Activated naive CD4-positive, alpha-beta T cell treated with Interleukin-2 at 50 U/mL for 16 hours (primary cell): Measurements from ENCODE around the gene CCIN.
A peak's percentile ranks its signal among the peaks of the same experiment; 100 is the strongest.
"Not testable (repeated sequence)": the region's sequence is repeated elsewhere in the genome, so short reads cannot be mapped to it uniquely, and the experiment has no call there.

Source experiments
- DNase-seq: peaks from one replicate; pipeline ENCODE4 v3.0.0-alpha.2; 2020

The CCIN gene

GRCh38 chr9:36169166-36169565, at the start of gene CCIN:
Gene CCIN, plus strand, starts transcription at chr9:36169388. Its CDS starts 115 bp downstream, at chr9:36169503.
- no peak for DNase-seq

GRCh38 chr9:36119476-36119875, 49.7 kb upstream of the CCIN start:
- no peak for DNase-seq

GRCh38 chr9:36120705-36121104, 48.5 kb upstream of the CCIN start:
- DNase-seq: no peak

GRCh38 chr9:36121971-36122370, 47.2 kb upstream of the CCIN start:
- DNase-seq: no peak

GRCh38 chr9:36123515-36123914, 45.7 kb upstream of the CCIN start:
- DNase-seq: no peak

- no peak for DNase-seq
These were observed 43.9 kb upstream of the CCIN start for GRCh38 chr9:36125062-36125855.

- DNase-seq: no peak
These were observed 43.0 kb upstream of the CCIN start for GRCh38 chr9:36126016-36126730.

GRCh38 chr9:36127652-36128244, 41.4 kb upstream of the CCIN start:
- DNase-seq: no peak

GRCh38 chr9:36128349-36128748, 40.8 kb upstream of the CCIN start:
- no peak for DNase-seq

- no peak for DNase-seq
These were observed 40.0 kb upstream of the CCIN start for GRCh38 chr9:36129139-36129538.

- not testable (repeated sequence) for DNase-seq
These were observed 37.5 kb upstream of the CCIN start for GRCh38 chr9:36131666-36132065.

GRCh38 chr9:36132086-36132485, 37.1 kb upstream of the CCIN start:
- DNase-seq: no peak

GRCh38 chr9:36134761-36135505, 34.3 kb upstream of the CCIN start:
- no peak for DNase-seq

GRCh38 chr9:36135741-36136271, 33.4 kb upstream of the CCIN start:
- DNase-seq: no peak

- peak; percentile 81 for DNase-seq
These were observed 32.8 kb upstream of the CCIN start, which contains the start of gene GLIPR2 for GRCh38 chr9:36136272-36136893. Gene GLIPR2, plus strand, starts transcription at chr9:36136733. Its CDS starts 46 bp downstream, at chr9:36136779.

GRCh38 chr9:36136894-36137391, 32.2 kb upstream of the CCIN start:
- DNase-seq: no peak

GRCh38 chr9:36137392-36138004, 31.7 kb upstream of the CCIN start:
- no peak for DNase-seq

GRCh38 chr9:36138496-36138895, 30.7 kb upstream of the CCIN start:
- DNase-seq: no peak

GRCh38 chr9:36138901-36139300, 30.3 kb upstream of the CCIN start:
- DNase-seq: no peak

GRCh38 chr9:36140086-36141084, 28.8 kb upstream of the CCIN start:
- peak; percentile 20 for DNase-seq
